ENCODE data around the gene GALNT18.

The GALNT18 gene

GRCh38 chr11:11498195-11498594, 123.6 kb downstream of the GALNT18 start:
- DNase-seq: no peak

- DNase-seq: no peak
These were observed 124.9 kb downstream of the GALNT18 start for GRCh38 chr11:11496879-11497278.

GRCh38 chr11:11494348-11494747, 127.5 kb downstream of the GALNT18 start:
- DNase-seq: no peak

- DNase-seq: no peak
These were observed 128.1 kb downstream of the GALNT18 start for GRCh38 chr11:11493698-11494097.

GRCh38 chr11:11491589-11491988, 130.2 kb downstream of the GALNT18 start:
- DNase-seq: no peak

- no peak for DNase-seq
These were observed 130.8 kb downstream of the GALNT18 start for GRCh38 chr11:11491014-11491413.

- no peak for DNase-seq
These were observed 135.4 kb downstream of the GALNT18 start for GRCh38 chr11:11486423-11486822.

GRCh38 chr11:11486002-11486401, 135.8 kb downstream of the GALNT18 start:
- DNase-seq: no peak

- DNase-seq: no peak
These were observed 138.2 kb downstream of the GALNT18 start for GRCh38 chr11:11483627-11484026.

- no peak for DNase-seq
These were observed 139.1 kb downstream of the GALNT18 start for GRCh38 chr11:11482730-11483129.

- DNase-seq: no peak
These were observed 140.4 kb downstream of the GALNT18 start for GRCh38 chr11:11481371-11481770.

GRCh38 chr11:11480971-11481370, 140.8 kb downstream of the GALNT18 start:
- DNase-seq: no peak

GRCh38 chr11:11478687-11479086, 143.1 kb downstream of the GALNT18 start:
- no peak for DNase-seq

GRCh38 chr11:11477695-11478420, 143.9 kb downstream of the GALNT18 start:
- DNase-seq: no peak

GRCh38 chr11:11476971-11477645, 144.7 kb downstream of the GALNT18 start:
- DNase-seq: no peak

GRCh38 chr11:11476499-11476898, 145.3 kb downstream of the GALNT18 start:
- DNase-seq: no peak

GRCh38 chr11:11472106-11472505, 149.7 kb downstream of the GALNT18 start:
- no peak for DNase-seq

- DNase-seq: no peak
These were observed 150.6 kb downstream of the GALNT18 start for GRCh38 chr11:11471201-11471600.

GRCh38 chr11:11468954-11469353, 152.9 kb downstream of the GALNT18 start:
- DNase-seq: no peak

GRCh38 chr11:11467312-11467711, 154.5 kb downstream of the GALNT18 start:
- no peak for DNase-seq

GRCh38 chr11:11464555-11464954, 157.2 kb downstream of the GALNT18 start:
- DNase-seq: no peak

GRCh38 chr11:11463405-11463804, 158.4 kb downstream of the GALNT18 start:
- DNase-seq: peak; percentile 55

- DNase-seq: no peak
These were observed 160.3 kb downstream of the GALNT18 start for GRCh38 chr11:11461473-11461872.

- no peak for DNase-seq
These were observed 162.2 kb downstream of the GALNT18 start for GRCh38 chr11:11459578-11459977.

All from right kidney (tissue), 1 donor.